Liver (tissue), 9 donors: ENCODE measurements around the gene TEX2. TPM values are rescaled to one million over a fixed set of nuclear protein-coding genes. Genes with fewer than 3 reads are reported as not detected.
A peak's percentile ranks its signal among the peaks of the same experiment; 100 is the strongest.

Experiments used
- DNase-seq: peaks from one replicate; pipeline ENCODE4 v3.0.0-alpha.2; 2017; ENCODE audit warnings: low spot score
- H3K27ac ChIP-seq, 2 donors: one replicate each; pipeline ENCODE4 v1.7.0; 2013; ENCODE audit warnings: inconsistent platforms in 2 of 2, low read length in 2 of 2, control low read depth in 1 of 2, low read depth in 1 of 2, mild to moderate bottlenecking in 1 of 2
- H3K27me3 ChIP-seq, 4 donors: one replicate each; pipeline versions ENCODE4 v1.6.1 to v1.7.0; 2013; ENCODE audit warnings: low read length in 3 of 4, inconsistent platforms in 1 of 4, mild to moderate bottlenecking in 1 of 4, moderate library complexity in 1 of 4; ENCODE audit not compliant: control insufficient read depth in 4 of 4, insufficient read depth in 4 of 4
- H3K36me3 ChIP-seq, 4 donors: one replicate each; pipeline versions ENCODE4 v1.6.1 to v1.7.0; 2013; ENCODE audit warnings: low read length in 3 of 4, mild to moderate bottlenecking in 3 of 4, low read depth in 1 of 4, moderate library complexity in 1 of 4; ENCODE audit not compliant: control insufficient read depth in 4 of 4, insufficient read depth in 3 of 4
- H3K4me1 ChIP-seq, 4 donors: one replicate each; pipeline versions ENCODE4 v1.6.1 to v1.7.0; 2013; ENCODE audit warnings: low read length in 3 of 4, mild to moderate bottlenecking in 3 of 4, moderate library complexity in 1 of 4; ENCODE audit not compliant: control insufficient read depth in 4 of 4, insufficient read depth in 4 of 4
- H3K4me3 ChIP-seq, 3 donors: one replicate each; pipeline versions ENCODE4 v1.6.1 to v1.7.0; 2013; ENCODE audit warnings: low read length in 3 of 3, control low read depth in 1 of 3, low read depth in 1 of 3, mild to moderate bottlenecking in 1 of 3
- H3K9ac ChIP-seq, 2 donors: one replicate each; pipeline ENCODE4 v1.7.0; 2013; ENCODE audit warnings: low read length in 2 of 2, mild to moderate bottlenecking in 2 of 2, moderate library complexity in 2 of 2, control low read depth in 1 of 2, low read depth in 1 of 2
- H3K9me3 ChIP-seq, 4 donors: one replicate each; pipeline versions ENCODE4 v1.6.1 to v1.7.0; 2013; ENCODE audit warnings: low read length in 3 of 4; ENCODE audit not compliant: control insufficient read depth in 4 of 4
- EGR1 ChIP-seq, 2 donors: IDR thresholded peaks; 2 replicates each; pipeline ENCODE4 v1.6.1; 2016 to 2018; ENCODE audit warnings: antibody characterized with exemption in 2 of 2, low read depth in 2 of 2
- FOXA1 ChIP-seq: IDR thresholded peaks from 2 replicates; pipeline ENCODE4 v1.6.1; 2016; ENCODE audit warnings: antibody characterized with exemption
- FOXA2 ChIP-seq: IDR thresholded peaks from 2 replicates; pipeline ENCODE4 v1.6.1; 2016; ENCODE audit warnings: antibody characterized with exemption
- GABPA ChIP-seq, 2 donors: IDR thresholded peaks in 1 of 2; conservative IDR thresholded peaks in 1 of 2; 2 replicates each; pipeline ENCODE4 v1.6.1; 2016; ENCODE audit warnings: antibody characterized with exemption in 2 of 2, mild to moderate bottlenecking in 1 of 2, moderate library complexity in 1 of 2
- HNF4A ChIP-seq, 2 donors: conservative IDR thresholded peaks; 2 replicates each; pipeline ENCODE4 v1.6.1; 2016; ENCODE audit warnings: antibody characterized with exemption in 2 of 2, mild to moderate bottlenecking in 2 of 2
- HNF4G ChIP-seq: IDR thresholded peaks from 2 replicates; pipeline ENCODE4 v1.6.1; 2016; ENCODE audit warnings: antibody characterized with exemption
- JUND ChIP-seq, 2 donors: IDR thresholded peaks; 2 replicates each; pipeline ENCODE4 v1.6.1; 2016; ENCODE audit warnings: antibody characterized with exemption in 2 of 2
- NR2F2 ChIP-seq: IDR thresholded peaks from 2 replicates; pipeline ENCODE4 v1.6.1; 2016; ENCODE audit warnings: antibody characterized with exemption
- RAD21 ChIP-seq, 2 donors: IDR thresholded peaks; 2 replicates each; pipeline ENCODE4 v1.6.1; 2016; ENCODE audit warnings: antibody characterized with exemption in 2 of 2, mild to moderate bottlenecking in 2 of 2
- RXRA ChIP-seq, 2 donors: IDR thresholded peaks; 2 replicates each; pipeline ENCODE4 v1.6.1; 2017 to 2018; ENCODE audit warnings: antibody characterized with exemption in 2 of 2, mild to moderate bottlenecking in 1 of 2
- SP1 ChIP-seq: IDR thresholded peaks from 2 replicates; pipeline ENCODE4 v1.6.1; 2018; ENCODE audit warnings: antibody characterized with exemption, mild to moderate bottlenecking
- YY1 ChIP-seq: IDR thresholded peaks from 2 replicates; pipeline ENCODE4 v1.6.1; 2016; ENCODE audit warnings: antibody characterized with exemption, mild to moderate bottlenecking
- WGBS: extraction: QIAGEN DNeasy Blood & Tissue Kit; methylation state at CpG from one replicate; pipeline ENCODE4 v1.1.7; 2013; 5-methylcytosine and 5-hydroxymethylcytosine counted together
- polyA plus RNA-seq, 2 donors: library from polyadenylated mRNA; stranded (reverse) in 1 of 2; unstranded in 1 of 2; fragments of 200-250 nt in 1 of 2; fragments of >200 nt in 1 of 2; fragmentation: Nextera tagmentation in 1 of 2; extraction: Ambion mirVana in 1 of 2; gene quantifications; one replicate each; pipeline versions ENCODE4 v1.2.1 to v1.2.3, GENCODE V29; 2013 to 2015
- total RNA-seq, 2 donors: library from RNA; depleted of rRNA; stranded (reverse); fragments of >200 nt; gene quantifications; one replicate each; pipeline ENCODE4 v1.2.3, GENCODE V29; 2014
- TF ChIP-seq, protein P1 (sequence below): fragments of 150-350 bp; IDR thresholded peaks from 2 replicates; pipeline ENCODE4 v1.5.1; 2017; ENCODE audit warnings: improper control_type of control experiment, low read depth, low read length; ENCODE audit not compliant: missing input control
- TF ChIP-seq, protein P2 (sequence below): IDR thresholded peaks from 2 replicates; pipeline ENCODE4 v1.6.1; 2016; ENCODE audit warnings: antibody characterized with exemption
- TF ChIP-seq, protein P3 (sequence below): IDR thresholded peaks from 2 replicates; pipeline ENCODE4 v1.6.1; 2016; ENCODE audit warnings: antibody characterized with exemption
- TF ChIP-seq, protein P4 (sequence below): IDR thresholded peaks from 2 replicates; pipeline ENCODE4 v1.6.1; 2016; ENCODE audit warnings: antibody characterized with exemption
- donor health status: healthy.
- donor health status: healthy.
- donor health status: healthy.
- donor health status: healthy.
- donor health status: healthy.

TEX2 gene
- total and polyA plus RNA-seq, 4 donors, result 15.9 to 39.8 (median 28.2) TPM

DNA sequence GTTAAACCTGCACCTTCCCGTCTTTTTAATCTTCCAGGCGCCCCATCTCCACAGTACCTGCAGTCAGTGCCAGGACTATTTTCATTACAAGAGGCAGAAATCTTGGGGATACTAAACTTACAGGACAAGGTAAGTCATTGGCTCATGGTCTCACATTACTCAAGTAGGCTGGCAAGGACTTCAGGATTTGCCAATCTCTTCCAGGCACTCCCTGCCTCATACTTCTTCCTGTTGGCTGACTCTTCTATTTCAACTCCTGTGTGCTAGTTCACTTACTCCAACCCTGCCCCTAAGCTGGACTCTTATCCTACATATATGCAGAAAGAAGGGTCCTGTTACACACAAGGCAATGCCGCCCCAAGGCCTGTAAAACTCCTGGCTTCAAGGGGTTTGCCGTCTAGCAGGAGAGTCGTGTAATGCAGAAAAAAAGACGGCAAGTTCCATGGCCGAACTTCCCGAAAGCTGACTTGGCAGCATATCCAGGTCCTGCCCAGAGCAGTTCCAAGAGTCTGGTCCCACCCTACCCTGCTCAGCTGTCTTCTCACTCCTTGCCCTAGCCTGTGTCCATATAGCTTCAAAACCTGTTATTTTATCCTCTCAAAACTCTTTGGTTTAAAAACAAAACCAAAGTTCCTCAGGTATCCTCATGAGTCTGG is 147.9 kb downstream of the TEX2 start:
- Histone ChIP-seq H3K27ac (peak overlapping the region; percentile 49 to 64), H3K4me1 (peaks cover 10 to 42% (median 26%) of the 10 kb centered on the region in 4 donors), H3K9ac (no peak overlapping the region), H3K36me3 (peaks cover 0 to 3% (median 0%) of the 10 kb centered on the region in 4 donors), H3K4me3 (no peak overlapping the region), H3K27me3 (no peaks in the 10 kb centered on the region), H3K9me3 (no peaks in the 10 kb centered on the region)
- WGBS, result 84% methylated on average over 8 of the region's 8 CpGs
- no peak for DNase-seq
- TF ChIP-seq RAD21 (IDR thresholded peaks at IDR 0.05) (no peak), NR2F2 (no peak), GABPA (IDR thresholded peaks at IDR 0.05 in 1 of 2, conservative IDR thresholded peaks at IDR 0.05 in 1 of 2) (no peak), YY1 (no peak), FOXA2 (no peak), FOXA1 (no peak), JUND (IDR thresholded peaks at IDR 0.05) (no peak), HNF4G (no peak), EGR1 (IDR thresholded peaks at IDR 0.05; ENCODE audit: low read depth in 2 of 2) (no peak), SP1 (no peak)
- TF ChIP-seq, protein P1, sequence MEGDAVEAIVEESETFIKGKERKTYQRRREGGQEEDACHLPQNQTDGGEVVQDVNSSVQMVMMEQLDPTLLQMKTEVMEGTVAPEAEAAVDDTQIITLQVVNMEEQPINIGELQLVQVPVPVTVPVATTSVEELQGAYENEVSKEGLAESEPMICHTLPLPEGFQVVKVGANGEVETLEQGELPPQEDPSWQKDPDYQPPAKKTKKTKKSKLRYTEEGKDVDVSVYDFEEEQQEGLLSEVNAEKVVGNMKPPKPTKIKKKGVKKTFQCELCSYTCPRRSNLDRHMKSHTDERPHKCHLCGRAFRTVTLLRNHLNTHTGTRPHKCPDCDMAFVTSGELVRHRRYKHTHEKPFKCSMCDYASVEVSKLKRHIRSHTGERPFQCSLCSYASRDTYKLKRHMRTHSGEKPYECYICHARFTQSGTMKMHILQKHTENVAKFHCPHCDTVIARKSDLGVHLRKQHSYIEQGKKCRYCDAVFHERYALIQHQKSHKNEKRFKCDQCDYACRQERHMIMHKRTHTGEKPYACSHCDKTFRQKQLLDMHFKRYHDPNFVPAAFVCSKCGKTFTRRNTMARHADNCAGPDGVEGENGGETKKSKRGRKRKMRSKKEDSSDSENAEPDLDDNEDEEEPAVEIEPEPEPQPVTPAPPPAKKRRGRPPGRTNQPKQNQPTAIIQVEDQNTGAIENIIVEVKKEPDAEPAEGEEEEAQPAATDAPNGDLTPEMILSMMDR, result no peak
- TF ChIP-seq, protein P2, sequence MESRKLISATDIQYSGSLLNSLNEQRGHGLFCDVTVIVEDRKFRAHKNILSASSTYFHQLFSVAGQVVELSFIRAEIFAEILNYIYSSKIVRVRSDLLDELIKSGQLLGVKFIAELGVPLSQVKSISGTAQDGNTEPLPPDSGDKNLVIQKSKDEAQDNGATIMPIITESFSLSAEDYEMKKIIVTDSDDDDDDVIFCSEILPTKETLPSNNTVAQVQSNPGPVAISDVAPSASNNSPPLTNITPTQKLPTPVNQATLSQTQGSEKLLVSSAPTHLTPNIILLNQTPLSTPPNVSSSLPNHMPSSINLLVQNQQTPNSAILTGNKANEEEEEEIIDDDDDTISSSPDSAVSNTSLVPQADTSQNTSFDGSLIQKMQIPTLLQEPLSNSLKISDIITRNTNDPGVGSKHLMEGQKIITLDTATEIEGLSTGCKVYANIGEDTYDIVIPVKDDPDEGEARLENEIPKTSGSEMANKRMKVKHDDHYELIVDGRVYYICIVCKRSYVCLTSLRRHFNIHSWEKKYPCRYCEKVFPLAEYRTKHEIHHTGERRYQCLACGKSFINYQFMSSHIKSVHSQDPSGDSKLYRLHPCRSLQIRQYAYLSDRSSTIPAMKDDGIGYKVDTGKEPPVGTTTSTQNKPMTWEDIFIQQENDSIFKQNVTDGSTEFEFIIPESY, result no peak
- TF ChIP-seq, protein P3, sequence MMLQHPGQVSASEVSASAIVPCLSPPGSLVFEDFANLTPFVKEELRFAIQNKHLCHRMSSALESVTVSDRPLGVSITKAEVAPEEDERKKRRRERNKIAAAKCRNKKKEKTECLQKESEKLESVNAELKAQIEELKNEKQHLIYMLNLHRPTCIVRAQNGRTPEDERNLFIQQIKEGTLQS, result no peak

DNA sequence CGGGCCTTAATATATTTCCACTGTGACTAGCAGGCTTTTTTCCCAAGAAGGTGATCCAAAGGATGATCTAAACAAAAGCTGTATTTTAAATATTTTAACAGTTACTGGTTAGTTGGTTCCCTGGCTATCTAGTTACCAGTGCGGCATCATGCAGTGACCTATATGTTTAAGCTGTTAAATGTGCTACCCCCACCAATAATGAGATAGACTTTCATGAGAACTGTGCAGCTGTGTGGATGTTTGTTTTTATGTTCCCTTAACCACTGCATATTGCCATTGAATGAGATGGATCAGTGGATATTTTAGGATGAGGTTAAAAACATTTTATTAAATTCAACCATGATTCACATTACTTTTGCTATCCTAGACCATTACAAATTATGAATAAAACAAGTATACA is 150.1 kb downstream of the TEX2 start:
- no peak overlapping the region for H3K4me3 ChIP-seq
- DNase-seq, result no peak
- no peaks in the 10 kb centered on the region for H3K9me3 ChIP-seq
- no peaks in the 10 kb centered on the region for H3K27me3 ChIP-seq
- TF ChIP-seq RAD21 (IDR thresholded peaks at IDR 0.05) (no peak), EGR1 (IDR thresholded peaks at IDR 0.05; ENCODE audit: low read depth in 2 of 2) (no peak), FOXA2 (no peak), FOXA1 (no peak), HNF4A (conservative IDR thresholded peaks at IDR 0.05) (no peak), SP1 (no peak), RXRA (IDR thresholded peaks at IDR 0.05) (no peak), NR2F2 (no peak)
- TF ChIP-seq, protein P4, sequence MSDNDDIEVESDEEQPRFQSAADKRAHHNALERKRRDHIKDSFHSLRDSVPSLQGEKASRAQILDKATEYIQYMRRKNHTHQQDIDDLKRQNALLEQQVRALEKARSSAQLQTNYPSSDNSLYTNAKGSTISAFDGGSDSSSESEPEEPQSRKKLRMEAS, result no peak
- TF ChIP-seq, protein P2, result no peak
- WGBS, result 94% methylated on average over 2 of the region's 2 CpGs
- peaks cover 6 to 50% (median 34%) of the 10 kb centered on the region in 4 donors for H3K4me1 ChIP-seq
- no peak overlapping the region for H3K27ac ChIP-seq
- no peak overlapping the region for H3K9ac ChIP-seq
- peaks cover 0 to 3% (median 0%) of the 10 kb centered on the region in 4 donors for H3K36me3 ChIP-seq
